Measurements from ENCODE around the gene CBS.
"Not testable (repeated sequence)": the region's sequence is repeated elsewhere in the genome, so short reads cannot be mapped to it uniquely, and the experiment has no call there.

GRCh38 chr21:43089463-43089862 lies 13.8 kb upstream of the CBS start:
- not testable (repeated sequence) for TF ChIP-seq POLR2A (IDR thresholded peaks at IDR 0.05); CTCF (IDR thresholded peaks at IDR 0.05); POLR2AphosphoS5 (IDR thresholded peaks at IDR 0.05; ENCODE audit: insufficient read depth in 1 of 2, low read depth in 1 of 2)
